Mesenchymal stem cell (in vitro differentiated cells and primary cell): ENCODE data around the gene FNIP2.

Source experiments
- DNase-seq: peaks from one replicate; pipeline ENCODE4 v3.0.0-alpha.2; 2013
- H2AFZ ChIP-seq: one replicate; pipeline ENCODE4 v1.6.1; 2013; ENCODE audit warnings: low read depth, mild to moderate bottlenecking, control low read depth, inconsistent platforms, low read length, moderate library complexity
- H2AK5ac ChIP-seq: 2 replicates; pipeline ENCODE4 v1.6.1; 2013; ENCODE audit warnings: low read length, moderate library complexity, mild to moderate bottlenecking, inconsistent platforms; ENCODE audit not compliant: severe bottlenecking
- H2BK120ac ChIP-seq: one replicate; pipeline ENCODE4 v1.6.1; 2013; ENCODE audit warnings: low read depth, mild to moderate bottlenecking, inconsistent platforms, low read length, moderate library complexity
- H2BK12ac ChIP-seq, 2 experiments: one replicate each; pipeline ENCODE4 v1.6.1; 2013; ENCODE audit warnings: inconsistent platforms in 2 of 2, low read length in 2 of 2, mild to moderate bottlenecking in 2 of 2, moderate library complexity in 2 of 2, control low read depth in 1 of 2
- H2BK15ac ChIP-seq: one replicate; pipeline ENCODE4 v1.6.1; 2013; ENCODE audit warnings: mild to moderate bottlenecking, low read depth, inconsistent platforms; ENCODE audit not compliant: poor library complexity, severe bottlenecking
- H2BK5ac ChIP-seq: 2 replicates; pipeline ENCODE4 v1.6.1; 2013; ENCODE audit warnings: low read depth, mild to moderate bottlenecking, low read length, control low read depth, inconsistent platforms; ENCODE audit not compliant: poor library complexity, severe bottlenecking
- H3K14ac ChIP-seq, 2 experiments: one replicate each; pipeline ENCODE4 v1.6.1; 2013; ENCODE audit warnings: inconsistent platforms in 2 of 2, low read length in 2 of 2, control low read depth in 1 of 2, mild to moderate bottlenecking in 1 of 2, moderate library complexity in 1 of 2
- H3K18ac ChIP-seq, 2 experiments: one replicate each; pipeline ENCODE4 v1.6.1; 2013; ENCODE audit warnings: inconsistent platforms in 2 of 2, low read length in 2 of 2, control low read depth in 1 of 2, low read depth in 1 of 2, mild to moderate bottlenecking in 1 of 2
- H3K23ac ChIP-seq, 2 experiments: one replicate each; pipeline ENCODE4 v1.6.1; 2013; ENCODE audit warnings: inconsistent platforms in 2 of 2, low read length in 2 of 2, mild to moderate bottlenecking in 2 of 2, moderate library complexity in 2 of 2, control low read depth in 1 of 2
- H3K27ac ChIP-seq: 2 replicates; pipeline ENCODE4 v1.5.1; 2013; ENCODE audit warnings: mild to moderate bottlenecking, moderate library complexity, low read length, control low read depth, inconsistent platforms; ENCODE audit not compliant: poor library complexity, severe bottlenecking
- H3K27me3 ChIP-seq, 2 experiments: 2 replicates each; pipeline versions ENCODE4 v1.6.1 to v1.7.0; 2013; ENCODE audit warnings: low read length in 2 of 2, mild to moderate bottlenecking in 2 of 2, moderate library complexity in 2 of 2, control low read depth in 1 of 2, inconsistent platforms in 1 of 2; ENCODE audit not compliant: control insufficient read depth in 1 of 2, insufficient read depth in 1 of 2
- H3K36me3 ChIP-seq, 2 experiments: 2 replicates each; pipeline versions ENCODE4 v1.6.1 to v1.7.0; 2013; ENCODE audit warnings: low read length in 2 of 2, control low read depth in 1 of 2, inconsistent platforms in 1 of 2, low read depth in 1 of 2, mild to moderate bottlenecking in 1 of 2; ENCODE audit not compliant: insufficient read depth in 2 of 2, control insufficient read depth in 1 of 2
- H3K4ac ChIP-seq, 2 experiments: one replicate each; pipeline ENCODE4 v1.6.1; 2013; ENCODE audit warnings: inconsistent platforms in 2 of 2, low read length in 2 of 2, mild to moderate bottlenecking in 2 of 2, moderate library complexity in 2 of 2, control low read depth in 1 of 2, low read depth in 1 of 2
- H3K4me1 ChIP-seq: 2 replicates; pipeline ENCODE4 v1.6.1; 2013; ENCODE audit warnings: low read depth, low read length, control low read depth; ENCODE audit not compliant: control insufficient read depth, insufficient read depth
- H3K4me2 ChIP-seq: 2 replicates; pipeline ENCODE4 v1.6.1; 2013; ENCODE audit warnings: low read length, mild to moderate bottlenecking, inconsistent platforms; ENCODE audit not compliant: poor library complexity, severe bottlenecking
- H3K4me3 ChIP-seq, 2 experiments: 2 replicates each; pipeline versions ENCODE4 v1.5.1 to v1.7.0; 2013; ENCODE audit warnings: low read length in 2 of 2, mild to moderate bottlenecking in 2 of 2, control low read depth in 1 of 2, low read depth in 1 of 2; ENCODE audit not compliant: insufficient read depth in 1 of 2
- H3K79me1 ChIP-seq: replicated peaks from 2 replicates; pipeline ENCODE4 v1.6.1; 2013; ENCODE audit warnings: mild to moderate bottlenecking, control low read depth, low read length, inconsistent platforms; ENCODE audit not compliant: poor library complexity, severe bottlenecking
- H3K9ac ChIP-seq: 2 replicates; pipeline ENCODE4 v1.7.0; 2013; ENCODE audit warnings: mild to moderate bottlenecking, low read length, moderate library complexity
- H3K9me3 ChIP-seq: 2 replicates; pipeline ENCODE4 v1.7.0; 2013; ENCODE audit warnings: mild to moderate bottlenecking, low read length; ENCODE audit not compliant: control insufficient read depth
- H4K8ac ChIP-seq: one replicate; pipeline ENCODE4 v1.6.1; 2013; ENCODE audit warnings: inconsistent platforms, mild to moderate bottlenecking, low read length, moderate library complexity
- H4K91ac ChIP-seq: one replicate; pipeline ENCODE4 v1.6.1; 2013; ENCODE audit warnings: mild to moderate bottlenecking, low read length, inconsistent platforms
- WGBS: methylation state at CpG from one replicate; pipeline ENCODE4 v1.1.7; 2013; ENCODE audit warnings: mixed read lengths; 5-methylcytosine and 5-hydroxymethylcytosine counted together

The FNIP2 gene

GRCh38 chr4:158903472-158904043 is 134.7 kb downstream of the FNIP2 start:
- H2AFZ ChIP-seq = no peak overlapping the region
- H2AK5ac ChIP-seq = peak overlapping the region; percentile 94
- no peak for DNase-seq
- H3K36me3 ChIP-seq = peaks cover 0 to 47% of the 10 kb centered on the region in 2 experiments
- peaks cover 12% of the 10 kb centered on the region for H3K4me1 ChIP-seq
- H3K27ac ChIP-seq = no peak overlapping the region
- no peak overlapping the region for H3K4me2 ChIP-seq
- H3K4ac ChIP-seq = peak overlapping the region in 1 of 2 experiments; percentile 66
- peak overlapping the region; percentile 23 for H2BK15ac ChIP-seq
- H3K9ac ChIP-seq = no peak overlapping the region
- H4K91ac ChIP-seq = peak overlapping the region; percentile 94
- no peak overlapping the region for H3K4me3 ChIP-seq
- peak overlapping the region in 1 of 2 experiments; percentile 83 for H3K14ac ChIP-seq
- no peak overlapping the region for H2BK5ac ChIP-seq
- H3K9me3 ChIP-seq = no peaks in the 10 kb centered on the region
- H2BK12ac ChIP-seq = peak overlapping the region; percentile 57 to 87
- 100% methylated on average over 3 of the region's 3 CpGs for WGBS
- H3K27me3 ChIP-seq = no peaks in the 10 kb centered on the region
- H3K18ac ChIP-seq = peak overlapping the region; percentile 73 to 93
- peak overlapping the region; percentile 80 for H4K8ac ChIP-seq
- peak overlapping the region; percentile 89 for H2BK120ac ChIP-seq
- H3K23ac ChIP-seq = no peak overlapping the region
- peaks cover 5% of the 10 kb centered on the region for H3K79me1 ChIP-seq

- no peak overlapping the region for H3K9ac ChIP-seq
- no peak overlapping the region for H3K4me2 ChIP-seq
- DNase-seq = no peak
- no peak overlapping the region for H2BK5ac ChIP-seq
- H4K91ac ChIP-seq = no peak overlapping the region
- H3K4ac ChIP-seq = no peak overlapping the region
- H3K4me1 ChIP-seq = peaks cover 12% of the 10 kb centered on the region
- no peaks in the 10 kb centered on the region for H3K27me3 ChIP-seq
- no peaks in the 10 kb centered on the region for H3K9me3 ChIP-seq
- H3K79me1 ChIP-seq = peaks cover 5% of the 10 kb centered on the region
- peaks cover 0 to 47% of the 10 kb centered on the region in 2 experiments for H3K36me3 ChIP-seq
- H3K14ac ChIP-seq = no peak overlapping the region
- no peak overlapping the region for H3K23ac ChIP-seq
- H3K4me3 ChIP-seq = no peak overlapping the region
- H2AFZ ChIP-seq = no peak overlapping the region
- H2BK12ac ChIP-seq = no peak overlapping the region
- no peak overlapping the region for H4K8ac ChIP-seq
- no peak overlapping the region for H2BK15ac ChIP-seq
- WGBS = 100% methylated on average over 1 of the region's 1 CpG
- no peak overlapping the region for H2BK120ac ChIP-seq
- H3K27ac ChIP-seq = no peak overlapping the region
- no peak overlapping the region for H2AK5ac ChIP-seq
- no peak overlapping the region for H3K18ac ChIP-seq
These were observed 136.0 kb downstream of the FNIP2 start for GRCh38 chr4:158904815-158905214.

GRCh38 chr4:158906073-158906472 is 137.2 kb downstream of the FNIP2 start:
- 76% methylated on average over 3 of the region's 3 CpGs for WGBS
- H3K79me1 ChIP-seq = peaks cover 5% of the 10 kb centered on the region
- H3K9ac ChIP-seq = no peak overlapping the region
- H2BK12ac ChIP-seq = no peak overlapping the region
- no peak overlapping the region for H3K18ac ChIP-seq
- H3K23ac ChIP-seq = no peak overlapping the region
- H3K9me3 ChIP-seq = no peaks in the 10 kb centered on the region
- no peak for DNase-seq
- no peak overlapping the region for H2AFZ ChIP-seq
- H3K36me3 ChIP-seq = peaks cover 0 to 49% of the 10 kb centered on the region in 2 experiments
- H3K4ac ChIP-seq = no peak overlapping the region
- no peak overlapping the region for H3K4me2 ChIP-seq
- H2AK5ac ChIP-seq = no peak overlapping the region
- no peak overlapping the region for H2BK15ac ChIP-seq
- H3K27me3 ChIP-seq = no peaks in the 10 kb centered on the region
- H2BK5ac ChIP-seq = no peak overlapping the region
- H3K4me3 ChIP-seq = no peak overlapping the region
- no peak overlapping the region for H4K91ac ChIP-seq
- no peak overlapping the region for H3K27ac ChIP-seq
- no peak overlapping the region for H4K8ac ChIP-seq
- H2BK120ac ChIP-seq = no peak overlapping the region
- H3K4me1 ChIP-seq = peaks cover 12% of the 10 kb centered on the region
- H3K14ac ChIP-seq = no peak overlapping the region

GRCh38 chr4:158912390-158912789 is 143.6 kb downstream of the FNIP2 start:
- Histone ChIP-seq H3K23ac (no peak overlapping the region), H3K9me3 (no peaks in the 10 kb centered on the region), H2BK15ac (no peak overlapping the region), H3K4me1 (no peaks in the 10 kb centered on the region), H3K36me3 (peaks cover 0 to 4% of the 10 kb centered on the region in 2 experiments), H3K4ac (no peak overlapping the region), H2AFZ (no peak overlapping the region), H2BK12ac (no peak overlapping the region), H3K9ac (no peak overlapping the region), H2AK5ac (no peak overlapping the region), H3K27ac (no peak overlapping the region), H3K18ac (no peak overlapping the region), H3K4me2 (no peak overlapping the region), H2BK120ac (no peak overlapping the region), H3K27me3 (no peaks in the 10 kb centered on the region), H3K4me3 (no peak overlapping the region), H4K91ac (no peak overlapping the region), H2BK5ac (no peak overlapping the region), H3K14ac (no peak overlapping the region), H4K8ac (no peak overlapping the region), H3K79me1 (no peaks in the 10 kb centered on the region)
- no peak for DNase-seq
- 86% methylated on average over 1 of the region's 2 CpGs for WGBS
